ENCODE results near the gene LRRC8E. TPM values are rescaled to one million over a fixed set of nuclear protein-coding genes. Genes with fewer than 3 reads are reported as not detected.
"Not testable (repeated sequence)": the region's sequence is repeated elsewhere in the genome, so short reads cannot be mapped to it uniquely, and the experiment has no call there.

The LRRC8E gene
- total and polyA plus RNA-seq, 3 donors from 2014 or later = 0.79 to 1.4 (median 0.92) TPM

GRCh38 chr19:7927605-7928333, 39.5 kb downstream of the LRRC8E start:
- intact Hi-C loops (cut with DNase I; ENCODE audit: low total_unique reads) = no loop called here
- Histone ChIP-seq H3K4me1 (peaks cover 47% of the 10 kb centered on the region), H3K27me3 (no peaks in the 10 kb centered on the region), H3K27ac (peak overlapping the region; percentile 74 to 82), H3K9me3 (no peaks in the 10 kb centered on the region), H3K36me3 (ENCODE audit: low read depth, missing control alignments) (no peaks in the 10 kb centered on the region), H3K4me3 (no peak overlapping the region)
- 85 to 86% methylated on average over 9 to 23 of the region's 23 CpGs for whole genome bisulfite sequencing, 2 donors
- DNase-seq = no peak
- TF ChIP-seq CTCF (IDR thresholded peaks at IDR 0.05) (no peak), POLR2A (IDR thresholded peaks at IDR 0.05) (no peak)

GRCh38 chr19:7928334-7928706, 40.0 kb downstream of the LRRC8E start:
- no peaks in the 10 kb centered on the region for H3K27me3 ChIP-seq
- H3K36me3 ChIP-seq (ENCODE audit: low read depth, missing control alignments) = no peaks in the 10 kb centered on the region
- intact Hi-C loops (cut with DNase I; ENCODE audit: low total_unique reads) = no loop called here
- TF ChIP-seq POLR2A (IDR thresholded peaks at IDR 0.05) (no peak), CTCF (IDR thresholded peaks at IDR 0.05) (no peak)
- no peaks in the 10 kb centered on the region for H3K9me3 ChIP-seq
- 53 to 54% methylated on average over 9 of the region's 9 CpGs for WGBS, 2 donors
- peak overlapping the region; percentile 74 to 82 for H3K27ac ChIP-seq
- H3K4me1 ChIP-seq = peaks cover 47% of the 10 kb centered on the region
- no peak for DNase-seq
- H3K4me3 ChIP-seq = no peak overlapping the region

GRCh38 chr19:7928741-7929701, 40.7 kb downstream of the LRRC8E start:
- H3K27me3 ChIP-seq = no peaks in the 10 kb centered on the region
- H3K27ac ChIP-seq = peak overlapping the region; percentile 74 to 82
- H3K4me1 ChIP-seq = peaks cover 41% of the 10 kb centered on the region
- WGBS, 2 donors = 51 to 61% methylated on average over 23 to 24 of the region's 24 CpGs
- no peak overlapping the region for H3K4me3 ChIP-seq
- no peaks in the 10 kb centered on the region for H3K36me3 ChIP-seq (ENCODE audit: low read depth, missing control alignments)
- TF ChIP-seq CTCF (IDR thresholded peaks at IDR 0.05) = no peak
- DNase-seq = no peak
- intact Hi-C loops (cut with DNase I; ENCODE audit: low total_unique reads) = no loop called here
- no peaks in the 10 kb centered on the region for H3K9me3 ChIP-seq

GRCh38 chr19:7930030-7930429, 41.7 kb downstream of the LRRC8E start:
- H3K27me3 ChIP-seq; intact Hi-C loops (cut with DNase I; ENCODE audit: low total_unique reads); H3K4me3 ChIP-seq; H3K9me3 ChIP-seq; H3K36me3 ChIP-seq (ENCODE audit: low read depth, missing control alignments); DNase-seq: not testable (repeated sequence)
- WGBS, 2 donors = 79 to 85% methylated on average over 6 to 11 of the region's 11 CpGs
- Histone ChIP-seq H3K4me1 (peaks cover 33% of the 10 kb centered on the region), H3K27ac (peak overlapping the region in 1 of 2 donors; percentile 74)

- no peak overlapping the region for H3K27ac ChIP-seq
- no peaks in the 10 kb centered on the region for H3K36me3 ChIP-seq (ENCODE audit: low read depth, missing control alignments)
- H3K9me3 ChIP-seq = no peaks in the 10 kb centered on the region
- intact Hi-C loops (cut with DNase I; ENCODE audit: low total_unique reads) = no loop called here
- H3K27me3 ChIP-seq = no peaks in the 10 kb centered on the region
- WGBS, 2 donors = 90 to 97% methylated on average over 7 of the region's 7 CpGs
- TF ChIP-seq POLR2A (IDR thresholded peaks at IDR 0.05) = no peak
- TF ChIP-seq CTCF (IDR thresholded peaks at IDR 0.05) = no peak
- peaks cover 33% of the 10 kb centered on the region for H3K4me1 ChIP-seq
- no peak for DNase-seq
- H3K4me3 ChIP-seq = no peak overlapping the region
These were observed 42.5 kb downstream of the LRRC8E start for GRCh38 chr19:7930765-7931164.
